ENCODE measurements around the gene KIAA0753. TPM values are rescaled to one million over a fixed set of nuclear protein-coding genes. Genes with fewer than 3 reads are reported as not detected.

The KIAA0753 gene
- total RNA-seq, 1 experiment from 2014 or later: 6.9 TPM

DNA sequence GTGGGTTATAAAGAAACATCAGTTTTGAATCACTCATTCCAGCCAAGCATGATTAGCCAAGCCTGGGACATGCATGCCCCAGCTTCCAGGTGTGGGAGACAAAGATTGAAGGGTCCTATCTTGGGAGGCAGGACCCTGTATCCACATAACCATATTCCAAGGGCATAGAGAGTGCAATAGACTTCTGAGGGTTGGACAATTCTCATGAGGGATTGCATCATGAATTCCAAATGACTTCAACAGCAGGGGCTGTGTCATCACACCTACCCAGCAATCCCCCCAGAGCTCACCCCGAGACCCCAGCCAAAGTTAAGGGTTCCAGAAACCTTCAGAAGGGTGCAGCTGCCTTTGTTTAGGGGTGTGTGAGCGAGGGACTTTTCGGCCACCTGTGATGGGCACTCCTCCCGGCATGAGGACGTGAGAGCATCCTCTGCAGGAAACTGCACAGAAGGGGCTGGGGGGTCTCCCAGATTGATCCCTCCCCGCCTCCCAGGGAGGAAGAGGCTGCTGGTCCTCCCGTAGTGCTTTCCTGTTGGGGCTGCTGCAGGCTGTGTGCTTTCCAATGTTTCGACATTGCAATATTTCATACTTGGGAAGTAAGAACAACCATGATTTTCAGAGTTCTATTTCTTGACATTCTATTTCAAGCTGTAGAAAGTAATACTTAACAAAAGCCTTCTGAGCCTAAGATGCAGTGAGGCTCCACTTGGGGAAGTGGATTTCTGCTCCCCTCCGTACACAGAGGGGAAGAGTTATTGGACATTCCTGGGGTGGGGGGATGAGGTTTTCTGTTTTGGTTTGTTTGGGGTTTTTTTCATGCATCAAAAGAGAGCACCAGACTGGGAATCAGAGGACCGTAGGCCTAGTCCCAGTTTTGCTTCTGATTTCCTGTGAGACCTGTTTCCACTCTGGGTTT is 70.9 kb downstream of the KIAA0753 start:
- H3K9me2 ChIP-seq (replicated peaks; ENCODE audit: low read length): no peaks in the 10 kb centered on the region
- H3K4me3 ChIP-seq (ENCODE audit: low read length): no peak overlapping the region
- no peaks in the 10 kb centered on the region for H3K4me1 ChIP-seq (ENCODE audit: insufficient read depth, low read length)
- ChIA-PET CTCF (no interaction called here), POLR2A (ENCODE audit: unreplicated experiment) (no interaction called here)
- DNase-seq (no peak), ATAC-seq (no peak)
- H3K4me2 ChIP-seq (ENCODE audit: low read length): no peak overlapping the region
- no peaks in the 10 kb centered on the region for H3F3A ChIP-seq (ENCODE audit: low read length, unreplicated experiment)
- no peaks in the 10 kb centered on the region for H3K36me3 ChIP-seq (ENCODE audit: low read depth, low read length)
- no peak overlapping the region for H3K27ac ChIP-seq (ENCODE audit: low read length)
- BruUV-seq (replicated peaks): no TSS peak
- no peak overlapping the region for H3K9ac ChIP-seq (ENCODE audit: low read length)
- H3K9me3 ChIP-seq (ENCODE audit: low read length): no peaks in the 10 kb centered on the region
- no peaks in the 10 kb centered on the region for H3K27me3 ChIP-seq (ENCODE audit: low read length)
- H3K79me2 ChIP-seq (ENCODE audit: low read length): no peaks in the 10 kb centered on the region
- TF ChIP-seq EZH2 (IDR thresholded peaks at IDR 0.05; ENCODE audit: low read length, unreplicated experiment) (no peak), EZH2phosphoT487 (IDR thresholded peaks at IDR 0.05; ENCODE audit: borderline replicate concordance, low read length) (no peak), CTCF (conservative IDR thresholded peaks at IDR 0.05; ENCODE audit: low read depth, low read length) (no peak)
- no peak overlapping the region for H2AFZ ChIP-seq (ENCODE audit: low read length)
- intact Hi-C loops (cut with micrococcal nuclease): no loop called here
- H4K20me1 ChIP-seq (ENCODE audit: low read length): no peaks in the 10 kb centered on the region

GRCh38 chr17:6568184-6568758 is 72.2 kb downstream of the KIAA0753 start:
- ChIA-PET POLR2A (ENCODE audit: unreplicated experiment) (no interaction called here), CTCF (no interaction called here)
- no peak for ATAC-seq
- H4K20me1 ChIP-seq (ENCODE audit: low read length): no peaks in the 10 kb centered on the region
- H3F3A ChIP-seq (ENCODE audit: low read length, unreplicated experiment): no peaks in the 10 kb centered on the region
- no peak overlapping the region for H3K4me2 ChIP-seq (ENCODE audit: low read length)
- H3K9me3 ChIP-seq (ENCODE audit: low read length): no peaks in the 10 kb centered on the region
- TF ChIP-seq EZH2 (IDR thresholded peaks at IDR 0.05; ENCODE audit: low read length, unreplicated experiment) (no peak), CTCF (conservative IDR thresholded peaks at IDR 0.05; ENCODE audit: low read depth, low read length) (no peak), EZH2phosphoT487 (IDR thresholded peaks at IDR 0.05; ENCODE audit: borderline replicate concordance, low read length) (no peak)
- H2AFZ ChIP-seq (ENCODE audit: low read length): no peak overlapping the region
- no peak overlapping the region for H3K27ac ChIP-seq (ENCODE audit: low read length)
- H3K4me1 ChIP-seq (ENCODE audit: insufficient read depth, low read length): no peaks in the 10 kb centered on the region
- no peaks in the 10 kb centered on the region for H3K27me3 ChIP-seq (ENCODE audit: low read length)
- H3K9me2 ChIP-seq (replicated peaks; ENCODE audit: low read length): no peaks in the 10 kb centered on the region
- H3K36me3 ChIP-seq (ENCODE audit: low read depth, low read length): no peaks in the 10 kb centered on the region
- H3K79me2 ChIP-seq (ENCODE audit: low read length): no peaks in the 10 kb centered on the region
- no peak for DNase-seq
- no peak overlapping the region for H3K9ac ChIP-seq (ENCODE audit: low read length)
- no peak overlapping the region for H3K4me3 ChIP-seq (ENCODE audit: low read length)
- intact Hi-C loops (cut with micrococcal nuclease): no loop called here
- BruUV-seq (replicated peaks): no TSS peak
